ENCODE data around the gene FKBP5.
A peak's percentile ranks its signal among the peaks of the same experiment; 100 is the strongest.
"Not testable (repeated sequence)": the region's sequence is repeated elsewhere in the genome, so short reads cannot be mapped to it uniquely, and the experiment has no call there.

FKBP5 gene

GRCh38 chr6:35552285-35552917, 136.3 kb downstream of the FKBP5 start:
- peak; percentile 14 to 17 for DNase-seq (ENCODE audit: extremely low read depth in 1 of 2, low read depth in 1 of 2)

- no peak for DNase-seq (ENCODE audit: extremely low read depth in 1 of 2, low read depth in 1 of 2)
Observed at GRCh38 chr6:35550437-35550836, 138.3 kb downstream of the FKBP5 start.

- no peak for DNase-seq (ENCODE audit: extremely low read depth in 1 of 2, low read depth in 1 of 2)
Observed at GRCh38 chr6:35547676-35548075, 141.0 kb downstream of the FKBP5 start.

- no peak for DNase-seq (ENCODE audit: extremely low read depth in 1 of 2, low read depth in 1 of 2)
Observed at GRCh38 chr6:35544769-35545361, 143.8 kb downstream of the FKBP5 start.

GRCh38 chr6:35543459-35544193, 145.1 kb downstream of the FKBP5 start:
- DNase-seq (ENCODE audit: extremely low read depth in 1 of 2, low read depth in 1 of 2), result no peak

- DNase-seq (ENCODE audit: extremely low read depth in 1 of 2, low read depth in 1 of 2), result no peak
Observed at GRCh38 chr6:35541836-35542235, 146.9 kb downstream of the FKBP5 start.

- DNase-seq (ENCODE audit: extremely low read depth in 1 of 2, low read depth in 1 of 2), result no peak
Observed at GRCh38 chr6:35539223-35539622, 149.5 kb downstream of the FKBP5 start.

- DNase-seq (ENCODE audit: extremely low read depth in 1 of 2, low read depth in 1 of 2), result not testable (repeated sequence)
Observed at GRCh38 chr6:35535847-35536246, 152.9 kb downstream of the FKBP5 start.

- DNase-seq (ENCODE audit: extremely low read depth in 1 of 2, low read depth in 1 of 2), result no peak
Observed at GRCh38 chr6:35534407-35535170, 154.1 kb downstream of the FKBP5 start.

GRCh38 chr6:35533981-35534380, 154.7 kb downstream of the FKBP5 start:
- DNase-seq (ENCODE audit: extremely low read depth in 1 of 2, low read depth in 1 of 2), result no peak

GRCh38 chr6:35532126-35532525, 156.6 kb downstream of the FKBP5 start:
- no peak for DNase-seq (ENCODE audit: extremely low read depth in 1 of 2, low read depth in 1 of 2)

- no peak for DNase-seq (ENCODE audit: extremely low read depth in 1 of 2, low read depth in 1 of 2)
Observed at GRCh38 chr6:35524380-35525020, 164.2 kb downstream of the FKBP5 start.

Data from stimulated activated CD8-positive, alpha-beta memory T cell treated with anti-CD3 and anti-CD28 coated beads, Interleukin-7, amount 100 ng/mL, for 48 hours (primary cell).